Right lobe of liver (tissue), 6 donors: ENCODE measurements around the gene ATP10A. TPM values are rescaled to one million over a fixed set of nuclear protein-coding genes. Genes with fewer than 3 reads are reported as not detected.
A peak's percentile ranks its signal among the peaks of the same experiment; 100 is the strongest.

Experiments used
- ATAC-seq, 4 donors: fragments of 200-7000 bp; cut with Tn5 transposase; one replicate each; pipeline ENCODE4 v1.9.1; 2020; ENCODE audit warnings: mild to moderate bottlenecking in 4 of 4, moderate library complexity in 4 of 4
- DNase-seq, 3 donors: peaks; one replicate each; pipeline ENCODE4 v3.0.0-alpha.2; 2020
- H3K27ac ChIP-seq, 3 donors: fragments of 200-600 bp; one replicate each; pipeline ENCODE4 v1.8.0; 2022
- H3K27me3 ChIP-seq, 2 donors: fragments of 200-600 bp; one replicate each; pipeline ENCODE4 v1.8.0; 2022
- H3K36me3 ChIP-seq, 4 donors: fragments of 200-600 bp; sonication (generic) in 1 of 4; one replicate each; pipeline versions ENCODE4 v1.5.1 to v1.8.0; 2017 to 2022; ENCODE audit warnings: control low read depth in 1 of 4
- H3K4me1 ChIP-seq, 4 donors: fragments of 200-600 bp; sonication (generic) in 1 of 4; one replicate each; pipeline versions ENCODE4 v1.5.1 to v1.8.0; 2017 to 2022; ENCODE audit warnings: control low read depth in 1 of 4
- H3K4me3 ChIP-seq, 3 donors: fragments of 200-600 bp; one replicate each; pipeline ENCODE4 v1.8.0; 2022
- H3K9me3 ChIP-seq, 4 donors: fragments of 200-600 bp; sonication (generic) in 1 of 4; one replicate each; pipeline versions ENCODE4 v1.5.1 to v1.8.0; 2017 to 2022; ENCODE audit warnings: control low read depth in 1 of 4
- CTCF ChIP-seq, 4 donors: fragments of 200-600 bp in 3 of 4; fragments of 450-650 bp in 1 of 4; IDR thresholded peaks; one replicate each; pipeline versions ENCODE4 v1.5.1 to v1.8.0; 2016 to 2022; ENCODE audit warnings: antibody characterized with exemption in 4 of 4, mild to moderate bottlenecking in 2 of 4
- POLR2A ChIP-seq: fragments of 450-650 bp; IDR thresholded peaks from one replicate; pipeline ENCODE4 v1.6.1; 2017; ENCODE audit warnings: antibody characterized with exemption, mild to moderate bottlenecking
- WGBS: methylation state at CpG from one replicate; pipeline ENCODE4 v1.1.6; 2018; ENCODE audit warnings: low coverage, low lambda C conversion rate; ENCODE audit not compliant: insufficient coverage; ENCODE audit errors: missing lambda C conversion rate; 5-methylcytosine and 5-hydroxymethylcytosine counted together
- intact Hi-C, 2 donors: fragments of 100-400 bp; cut with DNase I; formaldehyde crosslinking; loops; one replicate each; pipeline versions ENCODE4 v1.11.2 to v1.14.1; 2022
- total RNA-seq, 6 experiments: library from RNA; depleted of rRNA in 2 of 6; stranded (reverse); fragments of >200 nt in 2 of 6; fragmentation: NEBNext Ultra II Directional in 3 of 6; extraction: Animal tissue kit (Norgen Biotek cat#: 25700) in 3 of 6; gene quantifications; one replicate each; pipeline versions ENCODE4 v1.1.0 to v1.2.4, GENCODE V29; 2016 to 2023
- donor health status: DM: no; HTN: yes; CAD: no.
- donor health status: DM: no; HTN: no; CAD: no.
- donor health status: DM: no; HTN: no; CAD: no.
- donor health status: DM: no; HTN: yes; CAD: no.
- donor health status: DM: no; HTN: yes; CAD: no.

ATP10A gene
- total RNA-seq, 6 experiments from 2014 or later, result 0.15 to 1.00 (median 0.34) TPM

GRCh38 chr15:25768271-25768670 lies 94.9 kb downstream of the ATP10A start:
- intact Hi-C loops, result no loop called here

GRCh38 chr15:25767356-25768151 lies 95.6 kb downstream of the ATP10A start:
- Histone ChIP-seq H3K36me3 (no peaks in the 10 kb centered on the region), H3K4me3 (no peak overlapping the region), H3K27me3 (no peaks in the 10 kb centered on the region), H3K27ac (no peak overlapping the region), H3K9me3 (no peaks in the 10 kb centered on the region), H3K4me1 (no peaks in the 10 kb centered on the region)
- TF ChIP-seq CTCF (IDR thresholded peaks at IDR 0.05) (no peak), POLR2A (no peak)
- 83% methylated on average over 1 of the region's 13 CpGs for WGBS
- DNase-seq (peak in 1 of 3 donors; percentile 39), ATAC-seq (peak in 1 of 4 donors; percentile 17)
- intact Hi-C loops, result no loop called here

More at GRCh38 chr15:25768271-25768670, 94.9 kb downstream of the ATP10A start:
- no peaks in the 10 kb centered on the region for H3K9me3 ChIP-seq
- no peak for TF ChIP-seq CTCF (IDR thresholded peaks at IDR 0.05)
- TF ChIP-seq POLR2A, result no peak
- no peaks in the 10 kb centered on the region for H3K4me1 ChIP-seq
- H3K36me3 ChIP-seq, result no peaks in the 10 kb centered on the region
- ATAC-seq (no peak), DNase-seq (no peak)
- 100% methylated on average over 1 of the region's 1 CpG for WGBS
- no peak overlapping the region for H3K4me3 ChIP-seq
- H3K27ac ChIP-seq, result no peak overlapping the region
- H3K27me3 ChIP-seq, result no peaks in the 10 kb centered on the region

GRCh38 chr15:25766417-25766816 lies 96.7 kb downstream of the ATP10A start:
- intact Hi-C loops, result no loop called here
- TF ChIP-seq CTCF (IDR thresholded peaks at IDR 0.05), result no peak
- no peak for TF ChIP-seq POLR2A
- Histone ChIP-seq H3K27ac (no peak overlapping the region), H3K4me1 (no peaks in the 10 kb centered on the region), H3K36me3 (no peaks in the 10 kb centered on the region), H3K4me3 (no peak overlapping the region), H3K9me3 (no peaks in the 10 kb centered on the region), H3K27me3 (no peaks in the 10 kb centered on the region)
- 80% methylated on average over 1 of the region's 7 CpGs for WGBS
- DNase-seq (no peak), ATAC-seq (no peak)

GRCh38 chr15:25764980-25765735 lies 98.0 kb downstream of the ATP10A start:
- intact Hi-C loops, result no loop called here
- no peak overlapping the region for H3K4me3 ChIP-seq
- H3K4me1 ChIP-seq, result no peaks in the 10 kb centered on the region
- no peaks in the 10 kb centered on the region for H3K9me3 ChIP-seq
- TF ChIP-seq POLR2A (no peak), CTCF (IDR thresholded peaks at IDR 0.05) (no peak)
- DNase-seq (peak in 1 of 3 donors; percentile 34), ATAC-seq (no peak)
- H3K36me3 ChIP-seq, result no peaks in the 10 kb centered on the region
- H3K27ac ChIP-seq, result no peak overlapping the region
- no peaks in the 10 kb centered on the region for H3K27me3 ChIP-seq
- 60% methylated on average over 8 of the region's 14 CpGs for WGBS
